B cell (primary cell): ENCODE measurements around the gene FMNL3. TPM values are rescaled to one million over a fixed set of nuclear protein-coding genes. Genes with fewer than 3 reads are reported as not detected.

Experiments
- ATAC-seq: fragments of 200-7000 bp; cut with Tn5 transposase; one replicate; pipeline ENCODE4 v1.10.0; 2021; ENCODE audit warnings: low read depth, mild to moderate bottlenecking, moderate number of reproducible peaks, moderate library complexity
- CTCF ChIA-PET: fragments of 350-600 bp; sonication (Branson Sonifier 250); formaldehyde crosslinking; loops from one replicate; lab custom pipeline; 2021; ENCODE audit warnings: antibody characterized with exemption, inconsistent platforms; lab: Charles Lee
- POLR2A ChIA-PET: fragments of 350-600 bp; sonication (Branson Sonifier 250); formaldehyde crosslinking; loops from one replicate; lab custom pipeline; 2021; ENCODE audit warnings: antibody characterized with exemption; lab: Charles Lee
- DNase-seq: peaks from one replicate; pipeline ENCODE4 v3.0.0; 2013
- H2AFZ ChIP-seq: 2 replicates; pipeline ENCODE4 v1.6.1; 2012; ENCODE audit warnings: mild to moderate bottlenecking, low read depth, low read length; ENCODE audit not compliant: insufficient read depth, poor library complexity, severe bottlenecking
- H3K27ac ChIP-seq, 2 donors: 1 replicate in 1 of 2; 2 replicates in 1 of 2; pipeline ENCODE4 v1.5.1; 2012 to 2013; ENCODE audit warnings: low read length in 2 of 2, mild to moderate bottlenecking in 2 of 2, moderate library complexity in 1 of 2
- H3K27me3 ChIP-seq, 4 experiments: fragments of 200-600 bp in 1 of 4; sonication (generic) in 1 of 4; replicated peaks in 1 of 4; 1 replicate in 2 of 4; 2 replicates in 2 of 4; pipeline versions ENCODE4 v1.6.1 to v1.7.0; 2013 to 2016; ENCODE audit warnings: low read length in 3 of 4, mild to moderate bottlenecking in 2 of 4, mixed read lengths in 1 of 4, moderate library complexity in 1 of 4; ENCODE audit not compliant: insufficient read depth in 4 of 4, control insufficient read depth in 3 of 4; ENCODE audit errors: control extremely low read depth in 1 of 4
- H3K36me3 ChIP-seq, 2 experiments: replicated peaks in 1 of 2; 1 replicate in 1 of 2; 2 replicates in 1 of 2; pipeline versions ENCODE4 v1.6.1 to v1.7.1; 2013; ENCODE audit warnings: low read length in 1 of 2; ENCODE audit not compliant: insufficient read depth in 2 of 2, control insufficient read depth in 1 of 2; ENCODE audit errors: control extremely low read depth in 1 of 2, extremely low read depth in 1 of 2
- H3K4me1 ChIP-seq, 2 donors: fragments of 200-600 bp in 1 of 2; sonication (generic) in 1 of 2; 1 replicate in 1 of 2; 2 replicates in 1 of 2; pipeline versions ENCODE4 v1.5.1 to v1.6.1; 2013 to 2017; ENCODE audit warnings: low read length in 2 of 2; ENCODE audit not compliant: control insufficient read depth in 2 of 2, insufficient read depth in 2 of 2
- H3K4me2 ChIP-seq: replicated peaks from 2 replicates; pipeline ENCODE3; 2012; ENCODE audit warnings: mild to moderate bottlenecking, low read depth, low read length; ENCODE audit not compliant: poor library complexity, severe bottlenecking
- H3K4me3 ChIP-seq, 5 experiments: fragments of 200-600 bp in 1 of 5; sonication (generic) in 1 of 5; 1 replicate in 3 of 5; 2 replicates in 2 of 5; pipeline versions ENCODE4 v1.5.1 to v1.7.0; 2011 to 2016; ENCODE audit warnings: low read length in 4 of 5, mild to moderate bottlenecking in 4 of 5, low read depth in 2 of 5, control low read depth in 1 of 5, moderate library complexity in 1 of 5; ENCODE audit not compliant: insufficient read depth in 1 of 5; ENCODE audit errors: control extremely low read depth in 1 of 5, extremely low read depth in 1 of 5
- H3K79me2 ChIP-seq: fragments of 200-600 bp; sonication (generic); one replicate; pipeline ENCODE4 v1.6.0; 2016; ENCODE audit warnings: low read length; ENCODE audit not compliant: control insufficient read depth, insufficient read depth
- H3K9ac ChIP-seq: fragments of 200-600 bp; sonication (generic); 2 replicates; pipeline ENCODE4 v1.6.1; 2017; ENCODE audit warnings: mild to moderate bottlenecking, low read length, moderate library complexity
- H3K9me3 ChIP-seq, 3 donors: one replicate each; pipeline versions ENCODE4 v1.6.1 to v1.7.1; 2013; ENCODE audit warnings: low read length in 2 of 3; ENCODE audit not compliant: control insufficient read depth in 2 of 3, insufficient read depth in 1 of 3; ENCODE audit errors: control extremely low read depth in 1 of 3
- H4K20me1 ChIP-seq: 2 replicates; pipeline ENCODE4 v1.6.0; 2012; ENCODE audit warnings: mild to moderate bottlenecking, low read length; ENCODE audit not compliant: insufficient read depth, control insufficient read depth, poor library complexity, severe bottlenecking
- H3K27ac Mint-ChIP-seq: one replicate; pipeline ENCODE4 v1.8.0; 2021; ENCODE audit warnings: mixed read lengths
- H3K27me3 Mint-ChIP-seq: one replicate; pipeline ENCODE4 v1.8.0; 2021; ENCODE audit warnings: mixed read lengths
- H3K4me1 Mint-ChIP-seq: one replicate; pipeline ENCODE4 v1.8.0; 2021; ENCODE audit warnings: mixed read lengths
- H3K4me3 Mint-ChIP-seq: one replicate; pipeline ENCODE4 v1.8.0; 2021; ENCODE audit warnings: mixed read lengths
- H3K9me3 Mint-ChIP-seq: one replicate; pipeline ENCODE4 v1.8.0; 2022; ENCODE audit warnings: mixed read lengths; ENCODE audit not compliant: insufficient read depth
- EZH2 ChIP-seq: IDR thresholded peaks from 2 replicates; pipeline ENCODE4 v1.6.1; 2012; ENCODE audit warnings: borderline replicate concordance, low read depth, mild to moderate bottlenecking, moderate library complexity, low read length; ENCODE audit not compliant: insufficient read depth, poor library complexity, severe bottlenecking
- whole genome bisulfite sequencing: methylation state at CpG from one replicate; pipeline ENCODE4 v1.1.5; 2013; ENCODE audit warnings: missing lambda C conversion rate; ENCODE audit not compliant: insufficient coverage; 5-methylcytosine and 5-hydroxymethylcytosine counted together
- intact Hi-C: fragments of 100-400 bp; cut with micrococcal nuclease; formaldehyde crosslinking; loops from one replicate; pipeline ENCODE4 v1.10.0; 2022
- polyA plus RNA-seq: library from polyadenylated mRNA; depleted of rRNA; stranded (reverse); fragments of >200 nt; gene quantifications from 2 replicates; pipeline ENCODE4 v1.2.3, GENCODE V29; 2012
- total RNA-seq, 2 donors: library from RNA; stranded (reverse); fragments of 120-200 nt in 1 of 2; gene quantifications; 1 replicate in 1 of 2; 2 replicates in 1 of 2; pipeline versions ENCODE4 v1.2.3 to v1.2.4, GENCODE V29; 2013 to 2022
- TF ChIP-seq, protein P1 (sequence below): fragments of 200-600 bp; IDR thresholded peaks from one replicate; pipeline ENCODE4 v1.8.0; 2022; ENCODE audit warnings: antibody characterized with exemption, mild to moderate bottlenecking

The FMNL3 gene
- total and polyA plus RNA-seq, 2 donors (not counting 1 experiment from before 2014, with no cell fraction given), result 19.3 to 69.9 TPM

DNA sequence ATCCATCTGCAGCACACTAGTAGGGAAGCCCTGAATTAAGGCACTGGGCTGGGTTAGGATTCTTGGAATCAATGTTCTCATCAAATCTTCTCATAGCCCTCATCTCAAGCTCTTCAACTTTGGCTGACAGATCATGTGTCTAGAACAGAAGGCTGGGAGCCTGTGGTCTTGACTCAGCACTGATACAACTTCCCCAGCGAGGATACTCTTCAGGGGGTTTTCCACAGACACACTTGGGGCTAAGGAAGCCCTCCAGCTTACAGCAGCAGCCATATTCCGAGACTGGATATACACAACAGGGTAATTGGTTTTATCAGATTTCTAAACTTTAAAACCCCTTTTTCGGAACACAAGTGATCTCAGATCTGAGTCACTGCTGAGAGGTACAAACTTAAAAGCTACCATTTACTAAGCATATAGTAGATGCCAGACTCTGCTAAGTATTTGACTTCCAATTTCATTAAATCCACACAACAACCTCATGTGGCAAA is 3.5 kb downstream of the FMNL3 start:
- H2AFZ ChIP-seq, result no peak overlapping the region
- intact Hi-C loops, result loop anchor here (2.0 kb wide), 1 partner anchor 15 kb away; no protein-coding TSS in a partner anchor
- no peak for ATAC-seq
- Mint-ChIP-seq H3K4me1 (peaks cover 71% of the 10 kb centered on the region), H3K9me3 (no peaks in the 10 kb centered on the region), H3K27me3 (no peaks in the 10 kb centered on the region), H3K4me3 (peak overlapping the region; percentile 55), H3K27ac (peak overlapping the region; percentile 42)
- POLR2A ChIA-PET, result interaction anchor here (1.2 to 2.5 kb wide), 8 partner anchors 30 to 55 kb away, joined by 3 to 10 read pairs (median 6); partner anchors contain the start of gene TMBIM6
- no peaks in the 10 kb centered on the region for H3K9me3 ChIP-seq
- H3K27me3 ChIP-seq, result no peaks in the 10 kb centered on the region
- peak overlapping the region; percentile 44 for H3K4me2 ChIP-seq
- H3K4me3 ChIP-seq, result no peak overlapping the region
- DNase-seq, result peak; percentile 72
- CTCF ChIA-PET, result interaction anchor here (0.8 to 13.2 kb wide), 14 partner anchors 12 to 161 kb away, joined by 3 to 372 read pairs (median 4); partner anchors contain the start of gene TMBIM6
- WGBS, result 83% methylated on average over 1 of the region's 3 CpGs
- H4K20me1 ChIP-seq, result peaks cover 8% of the 10 kb centered on the region
- TF ChIP-seq, protein P1, sequence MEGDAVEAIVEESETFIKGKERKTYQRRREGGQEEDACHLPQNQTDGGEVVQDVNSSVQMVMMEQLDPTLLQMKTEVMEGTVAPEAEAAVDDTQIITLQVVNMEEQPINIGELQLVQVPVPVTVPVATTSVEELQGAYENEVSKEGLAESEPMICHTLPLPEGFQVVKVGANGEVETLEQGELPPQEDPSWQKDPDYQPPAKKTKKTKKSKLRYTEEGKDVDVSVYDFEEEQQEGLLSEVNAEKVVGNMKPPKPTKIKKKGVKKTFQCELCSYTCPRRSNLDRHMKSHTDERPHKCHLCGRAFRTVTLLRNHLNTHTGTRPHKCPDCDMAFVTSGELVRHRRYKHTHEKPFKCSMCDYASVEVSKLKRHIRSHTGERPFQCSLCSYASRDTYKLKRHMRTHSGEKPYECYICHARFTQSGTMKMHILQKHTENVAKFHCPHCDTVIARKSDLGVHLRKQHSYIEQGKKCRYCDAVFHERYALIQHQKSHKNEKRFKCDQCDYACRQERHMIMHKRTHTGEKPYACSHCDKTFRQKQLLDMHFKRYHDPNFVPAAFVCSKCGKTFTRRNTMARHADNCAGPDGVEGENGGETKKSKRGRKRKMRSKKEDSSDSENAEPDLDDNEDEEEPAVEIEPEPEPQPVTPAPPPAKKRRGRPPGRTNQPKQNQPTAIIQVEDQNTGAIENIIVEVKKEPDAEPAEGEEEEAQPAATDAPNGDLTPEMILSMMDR, result no peak
- no peak for TF ChIP-seq EZH2
- H3K4me1 ChIP-seq, result peaks cover 64 to 82% of the 10 kb centered on the region in 2 donors
- H3K9ac ChIP-seq, result no peak overlapping the region
- H3K36me3 ChIP-seq, result no peaks in the 10 kb centered on the region
- peak overlapping the region in 1 of 2 donors; percentile 57 for H3K27ac ChIP-seq
- H3K79me2 ChIP-seq, result peaks cover 91% of the 10 kb centered on the region

DNA sequence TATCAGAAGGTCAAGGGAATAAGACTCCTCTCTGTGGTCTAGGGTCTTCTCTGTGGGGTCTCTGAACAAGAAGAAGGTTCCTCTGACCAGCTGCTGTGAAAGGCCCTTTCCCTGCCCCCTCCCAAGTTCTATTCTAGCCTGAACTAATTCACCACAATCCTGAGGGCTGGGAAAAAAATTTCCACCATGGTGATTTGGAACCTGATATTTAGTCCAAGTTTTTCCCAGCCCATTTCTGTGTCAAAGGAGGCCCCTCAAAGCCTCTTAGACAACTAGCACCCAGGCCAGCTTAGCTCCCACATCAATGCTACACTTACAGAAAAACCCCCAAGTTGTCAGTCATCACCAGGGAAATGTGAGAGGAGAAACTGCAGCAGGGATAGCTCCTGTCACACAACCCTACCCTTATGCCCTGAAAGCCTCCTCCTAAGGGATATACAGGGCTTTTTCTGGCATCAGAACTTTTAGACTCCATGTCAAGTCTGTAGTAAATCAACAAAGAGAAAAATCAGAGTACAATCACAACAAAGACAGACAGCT is 4.5 kb downstream of the FMNL3 start:
- Histone ChIP-seq H2AFZ (no peak overlapping the region), H3K4me1 (peaks cover 74 to 88% of the 10 kb centered on the region in 2 donors), H3K4me2 (peak overlapping the region; percentile 44), H3K4me3 (no peak overlapping the region), H3K9ac (no peak overlapping the region), H4K20me1 (peaks cover 10% of the 10 kb centered on the region), H3K79me2 (peaks cover 95% of the 10 kb centered on the region), H3K27ac (peak overlapping the region in 1 of 2 donors; percentile 2), H3K36me3 (no peaks in the 10 kb centered on the region), H3K9me3 (no peaks in the 10 kb centered on the region), H3K27me3 (no peaks in the 10 kb centered on the region)
- ChIA-PET POLR2A (interaction anchor here (1.2 to 2.5 kb wide), 6 partner anchors 30 to 54 kb away, joined by 3 to 10 read pairs (median 6); partner anchors contain the start of gene TMBIM6), CTCF (interaction anchor here (1.0 to 13.2 kb wide), 11 partner anchors 11 to 78 kb away, joined by 3 to 372 read pairs (median 16); no protein-coding TSS in a partner anchor)
- no peaks in the 10 kb centered on the region for H3K9me3 Mint-ChIP-seq
- peak overlapping the region; percentile 46 for H3K27ac Mint-ChIP-seq
- peaks cover 77% of the 10 kb centered on the region for H3K4me1 Mint-ChIP-seq
- TF ChIP-seq, protein P1, result no peak
- no peak for TF ChIP-seq EZH2
- intact Hi-C loops, result loop anchor here (2.0 kb wide), 1 partner anchor 14 kb away; no protein-coding TSS in a partner anchor
- H3K27me3 Mint-ChIP-seq, result no peaks in the 10 kb centered on the region
- no peak for ATAC-seq
- peak overlapping the region; percentile 55 for H3K4me3 Mint-ChIP-seq
- DNase-seq, result no peak
